ENCODE results near the gene PIK3C2G.
A peak's percentile ranks its signal among the peaks of the same experiment; 100 is the strongest.
"Not testable (repeated sequence)": the region's sequence is repeated elsewhere in the genome, so short reads cannot be mapped to it uniquely, and the experiment has no call there.

The PIK3C2G gene

GRCh38 chr12:18496156-18496555, 234.8 kb downstream of the PIK3C2G start:
- DNase-seq (ENCODE audit: low spot score in 2 of 2): no peak
- H3K9me3 ChIP-seq: no peaks in the 10 kb centered on the region
- H3K27me3 ChIP-seq (ENCODE audit: low read depth): no peaks in the 10 kb centered on the region
- H3K4me3 ChIP-seq: no peak overlapping the region
- H3K36me3 ChIP-seq (replicated peaks): no peaks in the 10 kb centered on the region
- no peaks in the 10 kb centered on the region for H3K4me1 ChIP-seq
- in situ Hi-C loops (cut with MboI; ENCODE audit: low sequenced_read_pairs): no loop called here

DNA sequence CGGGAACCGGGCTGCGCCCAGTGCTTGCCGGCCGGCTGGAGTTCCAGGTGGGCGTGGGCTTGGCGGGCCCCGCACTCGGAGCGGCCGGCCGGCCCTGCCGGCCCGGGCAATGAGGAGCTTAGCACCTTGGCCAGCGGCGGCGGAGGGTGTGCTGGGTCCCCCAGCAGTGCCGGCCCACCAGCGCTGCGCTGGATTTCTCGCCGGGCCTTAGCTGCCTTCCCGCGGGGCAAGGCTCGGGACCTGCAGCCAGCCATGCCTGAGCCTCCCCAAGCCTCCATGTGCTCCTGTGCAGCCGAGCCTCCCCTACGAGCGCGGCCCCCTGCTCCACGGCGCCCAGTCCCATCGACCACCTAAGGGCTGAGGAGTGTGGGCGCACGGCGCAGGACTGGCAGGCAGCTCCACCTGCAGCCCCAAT, 238.8 kb downstream of the PIK3C2G start:
- H3K9me3 ChIP-seq; H3K36me3 ChIP-seq (replicated peaks); DNase-seq (ENCODE audit: low spot score in 2 of 2); H3K27me3 ChIP-seq (ENCODE audit: low read depth); in situ Hi-C loops (cut with MboI; ENCODE audit: low sequenced_read_pairs); H3K4me3 ChIP-seq: not testable (repeated sequence)
- peaks cover 15% of the 10 kb centered on the region for H3K4me1 ChIP-seq

DNA sequence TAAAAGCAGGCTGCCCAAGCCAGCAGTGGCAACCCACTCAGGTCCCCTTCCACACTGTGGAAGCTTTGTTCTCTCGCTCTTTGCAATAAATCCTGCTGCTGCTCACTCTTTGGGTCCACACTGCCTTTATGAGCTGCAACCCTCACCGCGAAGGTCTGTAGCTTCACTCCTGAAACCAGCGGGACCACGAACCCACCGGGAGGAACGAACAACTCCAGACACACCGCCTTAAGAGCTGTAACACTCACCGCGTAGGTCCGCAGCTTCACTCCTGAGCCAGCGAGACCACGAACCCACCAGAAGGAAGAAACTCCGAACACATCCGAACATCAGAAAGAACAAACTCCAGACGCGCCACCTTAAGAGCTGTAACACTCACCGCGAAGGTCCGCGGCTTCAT, 239.4 kb downstream of the PIK3C2G start:
- H3K27me3 ChIP-seq (ENCODE audit: low read depth); H3K4me3 ChIP-seq; DNase-seq (ENCODE audit: low spot score in 2 of 2); in situ Hi-C loops (cut with MboI; ENCODE audit: low sequenced_read_pairs); H3K36me3 ChIP-seq (replicated peaks); H3K9me3 ChIP-seq: not testable (repeated sequence)
- H3K4me1 ChIP-seq: peaks cover 15% of the 10 kb centered on the region

DNA sequence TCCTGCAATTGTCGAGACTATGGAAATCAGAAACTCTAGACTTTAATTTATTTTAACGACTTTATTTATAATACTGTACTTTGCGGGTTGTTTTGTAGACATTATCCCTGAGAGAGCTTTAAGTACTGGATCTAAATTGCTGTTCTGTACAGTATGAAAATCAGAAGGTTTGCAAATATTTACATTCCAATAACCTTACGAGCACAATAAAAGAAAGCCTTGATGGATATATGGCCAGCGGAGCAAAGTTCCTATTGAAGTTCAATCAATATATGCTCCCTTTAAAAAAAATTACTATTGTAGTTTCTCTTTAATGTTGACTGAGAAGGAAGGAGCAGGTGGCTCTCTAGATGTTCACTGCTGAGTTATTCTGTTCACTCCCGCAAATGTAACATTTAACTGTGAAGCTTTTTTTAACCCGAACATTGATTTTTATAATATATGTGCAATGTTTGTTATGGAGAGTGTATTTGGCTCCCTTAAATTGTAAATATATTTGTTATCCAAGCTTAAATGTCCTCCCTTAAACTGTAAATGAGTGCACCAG, 241.2 kb downstream of the PIK3C2G start:
- DNase-seq (ENCODE audit: low spot score in 2 of 2): peak in 1 of 2 experiments; percentile 94
- no peaks in the 10 kb centered on the region for H3K9me3 ChIP-seq
- 0 out of 2 replicates have a peak, but pooled peaks cover 2% of the 10 kb centered on the region for H3K27me3 ChIP-seq (ENCODE audit: low read depth)
- in situ Hi-C loops (cut with MboI; ENCODE audit: low sequenced_read_pairs): no loop called here
- H3K4me1 ChIP-seq: peaks cover 15% of the 10 kb centered on the region
- no peak overlapping the region for H3K4me3 ChIP-seq
- no peaks in the 10 kb centered on the region for H3K36me3 ChIP-seq (replicated peaks)

DNA sequence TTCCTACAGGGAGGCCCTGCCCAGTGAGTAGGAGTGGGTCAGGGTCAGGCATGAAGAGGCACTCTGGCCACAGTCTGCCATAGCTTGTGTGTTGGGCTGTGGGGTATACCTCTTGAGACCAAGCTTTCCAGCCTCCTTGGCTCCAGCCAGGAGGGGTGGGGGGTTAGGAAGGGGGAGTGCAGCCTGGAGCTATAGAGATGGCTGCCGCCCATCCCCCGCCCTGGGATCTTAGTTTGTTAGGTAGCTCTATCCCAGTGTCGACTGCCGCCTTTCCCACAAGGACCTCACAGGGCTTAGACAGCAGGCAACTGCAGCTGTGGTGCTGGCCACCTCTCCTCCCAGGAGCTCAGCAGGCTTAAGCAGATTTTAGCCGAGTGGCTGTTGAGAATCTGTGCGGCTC, 260.1 kb downstream of the PIK3C2G start:
- in situ Hi-C loops (cut with MboI; ENCODE audit: low sequenced_read_pairs): no loop called here
- no peaks in the 10 kb centered on the region for H3K36me3 ChIP-seq (replicated peaks)

DNA sequence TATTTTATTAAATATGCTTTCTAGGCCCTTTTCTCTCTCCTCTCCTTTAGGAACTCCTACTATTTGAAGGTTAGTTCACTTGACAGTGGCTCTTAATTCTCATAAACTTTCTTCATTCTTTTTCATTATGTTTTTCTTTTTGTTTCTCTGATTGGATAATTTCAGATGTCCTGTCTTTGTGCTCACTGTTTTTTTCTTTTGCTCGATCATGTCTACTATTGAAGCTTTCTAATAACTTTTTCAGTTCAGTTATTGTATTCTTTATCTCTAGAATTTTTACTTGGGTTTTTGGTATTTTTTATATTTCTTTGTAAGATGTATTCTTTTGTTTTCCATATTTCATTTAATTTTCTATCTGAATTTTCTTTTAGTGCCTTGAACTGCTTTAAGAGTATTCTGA, 261.5 kb downstream of the PIK3C2G start:
- H3K4me3 ChIP-seq: no peak overlapping the region
- H3K36me3 ChIP-seq (replicated peaks): no peaks in the 10 kb centered on the region
- no peak for DNase-seq (ENCODE audit: low spot score in 2 of 2)
- H3K27me3 ChIP-seq (ENCODE audit: low read depth): no peaks in the 10 kb centered on the region
- in situ Hi-C loops (cut with MboI; ENCODE audit: low sequenced_read_pairs): no loop called here
- peaks cover 2% of the 10 kb centered on the region; the same call in 1 of the 2 replicates for H3K9me3 ChIP-seq
- no peaks in the 10 kb centered on the region for H3K4me1 ChIP-seq

More for the DNA sequence above, 260.1 kb downstream of the PIK3C2G start:
- H3K4me1 ChIP-seq: no peaks in the 10 kb centered on the region
- no peak overlapping the region for H3K4me3 ChIP-seq
- DNase-seq (ENCODE audit: low spot score in 2 of 2): no peak
- H3K9me3 ChIP-seq: peaks cover 2% of the 10 kb centered on the region; the same call in 1 of the 2 replicates
- H3K27me3 ChIP-seq (ENCODE audit: low read depth): no peaks in the 10 kb centered on the region

DNA sequence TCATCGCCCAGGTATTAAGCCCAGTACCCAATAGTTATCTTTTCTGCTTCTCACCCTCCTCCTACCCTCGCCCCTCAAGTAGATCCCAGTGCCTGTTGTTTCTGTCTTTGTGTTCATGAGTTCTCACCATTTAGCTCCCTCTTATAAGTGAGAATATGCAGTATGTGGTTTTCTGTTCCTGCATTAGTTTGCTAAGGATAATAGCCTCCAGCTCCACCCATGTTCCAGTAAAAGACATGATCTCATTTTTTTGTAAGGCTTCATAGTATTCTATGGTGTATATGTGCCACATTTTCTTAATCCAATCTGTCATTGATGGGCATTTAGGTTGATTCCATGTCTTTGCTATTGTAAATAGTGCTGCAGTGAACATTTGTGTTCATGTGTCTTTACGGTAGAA, 281.2 kb downstream of the PIK3C2G start:
- H3K9me3 ChIP-seq; H3K36me3 ChIP-seq (replicated peaks); DNase-seq (ENCODE audit: low spot score in 2 of 2); in situ Hi-C loops (cut with MboI; ENCODE audit: low sequenced_read_pairs); H3K4me1 ChIP-seq; H3K27me3 ChIP-seq (ENCODE audit: low read depth); H3K4me3 ChIP-seq: not testable (repeated sequence)

DNA sequence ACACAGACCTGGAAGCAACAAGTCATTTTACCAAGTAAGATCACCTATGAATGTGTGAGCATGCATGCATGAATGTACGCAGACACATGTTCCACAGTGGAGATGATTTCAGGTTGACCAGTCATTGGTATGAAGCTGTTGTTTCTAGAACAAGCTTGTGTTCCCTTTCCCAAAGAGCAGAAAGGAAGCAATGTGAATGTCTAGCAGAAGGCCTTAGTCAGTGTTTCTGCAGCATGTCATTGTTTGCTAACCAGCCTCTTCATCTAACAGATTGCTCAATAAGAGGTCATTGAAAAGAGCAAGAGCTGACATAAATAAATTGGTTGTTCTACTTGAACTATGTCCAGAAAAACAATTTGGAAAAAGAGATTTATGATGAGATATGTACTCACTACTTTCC, 285.1 kb downstream of the PIK3C2G start:
- Histone ChIP-seq H3K4me1 (no peaks in the 10 kb centered on the region), H3K27me3 (ENCODE audit: low read depth) (no peaks in the 10 kb centered on the region), H3K36me3 (replicated peaks) (no peaks in the 10 kb centered on the region), H3K4me3 (no peak overlapping the region), H3K9me3 (no peaks in the 10 kb centered on the region)
- no peak for DNase-seq (ENCODE audit: low spot score in 2 of 2)
- in situ Hi-C loops (cut with MboI; ENCODE audit: low sequenced_read_pairs): no loop called here

- Histone ChIP-seq H3K27me3 (ENCODE audit: low read depth) (no peaks in the 10 kb centered on the region), H3K36me3 (replicated peaks) (no peaks in the 10 kb centered on the region), H3K9me3 (no peaks in the 10 kb centered on the region), H3K4me3 (no peak overlapping the region), H3K4me1 (no peaks in the 10 kb centered on the region)
- DNase-seq (ENCODE audit: low spot score in 2 of 2): peak in 1 of 2 experiments; percentile 7
- in situ Hi-C loops (cut with MboI; ENCODE audit: low sequenced_read_pairs): no loop called here
Observed at GRCh38 chr12:18549598-18549997, 288.3 kb downstream of the PIK3C2G start.

GRCh38 chr12:18551106-18551505, 289.8 kb downstream of the PIK3C2G start:
- Histone ChIP-seq H3K27me3 (ENCODE audit: low read depth) (no peaks in the 10 kb centered on the region), H3K4me1 (no peaks in the 10 kb centered on the region), H3K36me3 (replicated peaks) (no peaks in the 10 kb centered on the region), H3K9me3 (no peaks in the 10 kb centered on the region), H3K4me3 (no peak overlapping the region)
- no peak for DNase-seq (ENCODE audit: low spot score in 2 of 2)
- in situ Hi-C loops (cut with MboI; ENCODE audit: low sequenced_read_pairs): no loop called here

DNA sequence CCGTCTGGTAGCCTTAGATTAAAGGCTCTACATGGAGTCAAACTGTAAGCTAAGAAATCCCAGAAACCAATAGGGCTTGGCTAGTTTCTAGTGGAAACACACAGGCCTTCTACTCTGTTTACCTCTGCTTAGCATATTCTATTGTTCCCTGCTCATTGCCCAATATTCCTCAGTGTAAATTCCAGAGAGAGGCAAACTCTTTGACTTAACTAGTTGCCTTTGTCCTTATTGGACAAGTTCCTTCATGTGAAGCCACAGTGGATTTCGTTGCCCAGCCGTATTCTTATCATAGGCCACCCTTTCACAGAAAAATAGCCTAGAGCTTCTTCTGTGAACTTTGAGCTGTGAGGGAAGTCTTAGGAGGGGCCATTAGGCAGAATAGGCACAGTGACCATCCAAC, 290.4 kb downstream of the PIK3C2G start:
- Histone ChIP-seq H3K36me3 (replicated peaks) (no peaks in the 10 kb centered on the region), H3K9me3 (no peaks in the 10 kb centered on the region), H3K4me3 (no peak overlapping the region), H3K4me1 (no peaks in the 10 kb centered on the region), H3K27me3 (ENCODE audit: low read depth) (no peaks in the 10 kb centered on the region)
- no peak for DNase-seq (ENCODE audit: low spot score in 2 of 2)
- in situ Hi-C loops (cut with MboI; ENCODE audit: low sequenced_read_pairs): no loop called here

DNA sequence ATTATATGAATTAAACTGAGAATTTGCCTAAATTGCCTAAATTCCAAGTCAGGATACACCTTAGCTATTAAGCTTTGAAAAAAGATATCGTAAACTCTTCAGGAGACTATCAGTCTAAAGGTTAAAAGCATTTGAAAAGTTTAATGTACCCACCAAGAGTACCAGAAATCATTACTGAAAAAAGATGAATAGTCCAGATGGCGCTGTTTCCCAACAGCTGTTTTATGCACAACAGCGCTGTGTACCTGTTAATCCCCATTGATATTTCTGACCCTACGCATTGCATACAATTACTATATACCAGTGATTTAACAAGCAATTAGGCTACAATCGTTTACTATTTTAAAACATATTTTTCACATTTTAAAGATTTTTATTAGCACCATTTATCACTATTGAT, 291.5 kb downstream of the PIK3C2G start:
- no peaks in the 10 kb centered on the region for H3K4me1 ChIP-seq
- no peaks in the 10 kb centered on the region for H3K36me3 ChIP-seq (replicated peaks)
- no peaks in the 10 kb centered on the region for H3K9me3 ChIP-seq
- no peak overlapping the region for H3K4me3 ChIP-seq
- peak; percentile 21 to 37 for DNase-seq (ENCODE audit: low spot score in 2 of 2)
- in situ Hi-C loops (cut with MboI; ENCODE audit: low sequenced_read_pairs): no loop called here
- H3K27me3 ChIP-seq (ENCODE audit: low read depth): no peaks in the 10 kb centered on the region

DNA sequence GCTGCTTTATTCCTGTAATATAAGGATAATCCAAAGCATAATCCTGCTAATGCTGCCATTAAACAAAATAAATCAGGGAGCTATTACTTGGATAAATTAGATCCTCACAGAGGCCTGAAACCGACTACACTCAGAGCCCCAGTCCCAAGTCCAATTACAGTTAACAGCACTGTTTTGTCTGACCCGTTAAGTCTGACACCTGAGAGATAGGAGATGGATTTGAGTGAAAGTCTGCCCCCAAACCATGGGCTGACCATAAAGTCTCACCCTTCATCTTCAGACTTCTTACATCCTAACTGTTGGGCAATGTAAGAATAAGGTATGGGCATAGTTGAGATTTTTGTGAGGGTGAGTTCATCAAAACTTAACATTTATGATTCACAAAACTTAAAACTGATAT, 294.8 kb downstream of the PIK3C2G start:
- no peak for DNase-seq (ENCODE audit: low spot score in 2 of 2)
- Histone ChIP-seq H3K27me3 (ENCODE audit: low read depth) (no peaks in the 10 kb centered on the region), H3K9me3 (no peaks in the 10 kb centered on the region), H3K36me3 (replicated peaks) (no peaks in the 10 kb centered on the region), H3K4me3 (no peak overlapping the region), H3K4me1 (no peaks in the 10 kb centered on the region)
- in situ Hi-C loops (cut with MboI; ENCODE audit: low sequenced_read_pairs): no loop called here

DNA sequence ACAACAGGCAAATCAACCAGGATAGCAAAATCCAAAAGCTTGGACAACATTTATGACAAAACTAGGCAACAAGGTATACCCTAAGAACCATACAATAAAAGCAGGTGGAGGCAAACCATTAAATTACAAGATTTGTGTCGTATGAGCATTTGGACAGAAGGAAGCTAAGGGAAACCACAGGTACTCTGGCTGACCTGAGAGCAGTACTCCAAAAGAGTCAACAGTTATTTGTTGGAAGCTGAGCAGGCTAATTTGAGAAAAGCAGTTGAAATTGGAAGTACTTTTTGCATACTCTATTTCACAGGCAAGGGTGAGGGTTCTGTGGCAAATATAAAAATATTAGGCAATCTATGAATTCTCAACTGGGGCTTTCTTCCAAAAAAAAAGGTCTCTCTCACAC, 297.9 kb downstream of the PIK3C2G start:
- Histone ChIP-seq H3K4me1 (no peaks in the 10 kb centered on the region), H3K9me3 (no peaks in the 10 kb centered on the region), H3K27me3 (ENCODE audit: low read depth) (no peaks in the 10 kb centered on the region), H3K4me3 (no peak overlapping the region), H3K36me3 (replicated peaks) (no peaks in the 10 kb centered on the region)
- no peak for DNase-seq (ENCODE audit: low spot score in 2 of 2)
- in situ Hi-C loops (cut with MboI; ENCODE audit: low sequenced_read_pairs): no loop called here

GRCh38 chr12:18562531-18562930, 301.2 kb downstream of the PIK3C2G start:
- in situ Hi-C loops (cut with MboI; ENCODE audit: low sequenced_read_pairs): no loop called here
- Histone ChIP-seq H3K9me3 (no peaks in the 10 kb centered on the region), H3K36me3 (replicated peaks) (no peaks in the 10 kb centered on the region), H3K4me1 (no peaks in the 10 kb centered on the region), H3K27me3 (ENCODE audit: low read depth) (no peaks in the 10 kb centered on the region), H3K4me3 (no peak overlapping the region)
- DNase-seq (ENCODE audit: low spot score in 2 of 2): no peak
